GM20000 (cell line): ENCODE data around the gene HAUS7.

Source experiments
- DNase-seq: peaks from one replicate; pipeline ENCODE4 v3.0.0; 2012; ENCODE audit warnings: low spot score
- TF ChIP-seq, protein P1 (sequence below): IDR thresholded peaks from 2 replicates; pipeline ENCODE4 v1.5.1; 2012; ENCODE audit warnings: mild to moderate bottlenecking, control low read depth; ENCODE audit errors: extremely low read depth, missing control alignments

The HAUS7 gene

DNA sequence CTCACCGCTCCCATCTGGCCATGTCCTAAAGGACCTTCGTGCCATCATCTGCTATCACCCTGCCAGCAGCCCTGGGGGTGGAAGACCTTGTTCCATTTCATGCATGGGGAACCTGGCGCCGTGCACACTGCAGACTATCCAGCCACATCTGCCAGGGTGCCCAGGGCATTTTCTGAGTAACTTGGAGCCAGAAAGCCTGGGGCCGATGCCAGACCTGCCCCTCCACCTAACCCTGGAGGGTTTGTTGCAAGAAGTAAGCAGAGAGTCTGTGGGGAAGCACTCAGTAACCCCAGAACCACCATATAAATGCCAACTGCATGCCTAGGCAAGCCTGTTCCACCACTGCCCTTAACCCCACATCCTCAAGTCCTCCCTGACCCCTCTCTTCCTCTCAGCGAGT lies 7.3 kb downstream of the HAUS7 start:
- TF ChIP-seq, protein P1, sequence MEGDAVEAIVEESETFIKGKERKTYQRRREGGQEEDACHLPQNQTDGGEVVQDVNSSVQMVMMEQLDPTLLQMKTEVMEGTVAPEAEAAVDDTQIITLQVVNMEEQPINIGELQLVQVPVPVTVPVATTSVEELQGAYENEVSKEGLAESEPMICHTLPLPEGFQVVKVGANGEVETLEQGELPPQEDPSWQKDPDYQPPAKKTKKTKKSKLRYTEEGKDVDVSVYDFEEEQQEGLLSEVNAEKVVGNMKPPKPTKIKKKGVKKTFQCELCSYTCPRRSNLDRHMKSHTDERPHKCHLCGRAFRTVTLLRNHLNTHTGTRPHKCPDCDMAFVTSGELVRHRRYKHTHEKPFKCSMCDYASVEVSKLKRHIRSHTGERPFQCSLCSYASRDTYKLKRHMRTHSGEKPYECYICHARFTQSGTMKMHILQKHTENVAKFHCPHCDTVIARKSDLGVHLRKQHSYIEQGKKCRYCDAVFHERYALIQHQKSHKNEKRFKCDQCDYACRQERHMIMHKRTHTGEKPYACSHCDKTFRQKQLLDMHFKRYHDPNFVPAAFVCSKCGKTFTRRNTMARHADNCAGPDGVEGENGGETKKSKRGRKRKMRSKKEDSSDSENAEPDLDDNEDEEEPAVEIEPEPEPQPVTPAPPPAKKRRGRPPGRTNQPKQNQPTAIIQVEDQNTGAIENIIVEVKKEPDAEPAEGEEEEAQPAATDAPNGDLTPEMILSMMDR, result no peak
- no peak for DNase-seq

DNA sequence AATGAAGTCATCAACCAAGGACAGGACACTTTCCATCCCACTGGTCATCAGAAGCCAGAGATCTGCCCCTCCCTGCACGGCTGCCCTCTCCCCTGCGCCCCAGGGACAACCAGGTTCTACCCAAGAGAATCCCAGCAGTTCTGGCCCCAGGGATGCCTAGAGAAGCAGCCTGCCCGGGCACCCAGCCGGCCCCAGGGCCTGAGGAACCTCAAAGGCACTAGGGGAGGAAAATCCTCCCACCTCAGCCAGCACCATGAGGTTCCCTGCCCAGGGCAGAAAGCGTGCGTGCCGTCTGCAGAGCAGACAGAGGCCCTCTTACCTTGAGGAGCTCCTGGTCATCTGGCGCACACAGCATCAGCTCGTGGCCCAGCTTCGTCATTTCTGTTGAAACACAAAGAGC lies 8.1 kb downstream of the HAUS7 start:
- TF ChIP-seq, protein P1, result no peak
- no peak for DNase-seq

DNA sequence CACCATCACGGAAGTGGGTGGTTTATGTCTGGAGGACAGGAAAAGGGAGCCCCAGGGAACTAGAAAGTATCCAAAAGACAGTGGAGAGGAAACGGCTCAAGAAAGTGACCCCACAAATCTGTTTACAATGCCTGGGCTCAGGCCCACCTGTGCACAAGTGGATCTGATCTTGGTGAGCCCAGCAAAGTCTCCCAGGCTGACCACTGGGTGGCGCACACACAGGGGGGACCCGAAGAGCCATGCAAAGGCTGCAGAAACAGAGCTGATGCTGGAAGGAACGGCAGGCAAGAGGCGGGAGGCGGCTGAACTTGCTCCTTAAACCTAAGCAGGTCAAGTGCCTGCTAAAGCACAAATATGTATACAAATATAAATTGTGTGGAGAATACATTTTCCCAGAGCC lies 9.6 kb downstream of the HAUS7 start:
- TF ChIP-seq, protein P1, result peak; percentile 74
- DNase-seq, result peak; percentile 69

DNA sequence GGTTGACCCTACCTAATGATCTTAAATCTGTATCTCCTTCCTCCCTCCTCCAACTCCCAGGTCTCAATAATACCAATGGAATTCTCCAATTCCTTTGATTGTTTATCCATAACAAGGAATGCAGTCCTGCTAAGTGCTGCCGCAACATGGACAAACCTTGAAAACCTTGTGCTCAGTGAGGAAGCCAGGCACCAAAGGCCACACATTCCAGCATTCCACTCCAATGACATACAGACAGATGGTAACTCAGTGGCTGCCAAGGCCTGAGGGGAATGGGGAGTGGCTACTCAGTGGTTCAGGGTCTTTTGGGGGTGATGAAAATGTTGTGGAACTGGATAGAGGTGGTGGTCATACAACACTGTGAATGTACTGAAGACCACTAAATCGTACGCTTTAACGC lies 10.4 kb downstream of the HAUS7 start:
- DNase-seq, result no peak
- TF ChIP-seq, protein P1, result no peak

DNA sequence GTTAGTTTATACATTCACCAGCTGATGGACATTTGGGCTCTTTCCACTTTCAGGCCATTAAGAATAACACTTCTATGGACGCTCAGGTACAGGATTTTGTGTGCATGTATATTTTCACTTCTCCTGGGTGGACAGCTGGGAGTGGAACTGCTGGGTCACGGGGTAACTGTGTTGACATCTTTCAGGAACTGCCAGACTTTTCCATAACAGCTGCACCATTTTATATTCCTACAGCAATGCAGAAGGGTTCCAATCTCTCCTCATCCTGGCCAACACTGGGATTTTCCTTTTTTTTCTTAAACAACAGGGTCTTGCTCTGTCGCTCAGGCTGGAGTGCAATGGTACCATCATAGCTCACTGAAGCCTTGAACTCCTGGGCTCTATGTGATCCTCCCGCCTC lies 11.9 kb downstream of the HAUS7 start:
- TF ChIP-seq, protein P1, result no peak
- no peak for DNase-seq

DNA sequence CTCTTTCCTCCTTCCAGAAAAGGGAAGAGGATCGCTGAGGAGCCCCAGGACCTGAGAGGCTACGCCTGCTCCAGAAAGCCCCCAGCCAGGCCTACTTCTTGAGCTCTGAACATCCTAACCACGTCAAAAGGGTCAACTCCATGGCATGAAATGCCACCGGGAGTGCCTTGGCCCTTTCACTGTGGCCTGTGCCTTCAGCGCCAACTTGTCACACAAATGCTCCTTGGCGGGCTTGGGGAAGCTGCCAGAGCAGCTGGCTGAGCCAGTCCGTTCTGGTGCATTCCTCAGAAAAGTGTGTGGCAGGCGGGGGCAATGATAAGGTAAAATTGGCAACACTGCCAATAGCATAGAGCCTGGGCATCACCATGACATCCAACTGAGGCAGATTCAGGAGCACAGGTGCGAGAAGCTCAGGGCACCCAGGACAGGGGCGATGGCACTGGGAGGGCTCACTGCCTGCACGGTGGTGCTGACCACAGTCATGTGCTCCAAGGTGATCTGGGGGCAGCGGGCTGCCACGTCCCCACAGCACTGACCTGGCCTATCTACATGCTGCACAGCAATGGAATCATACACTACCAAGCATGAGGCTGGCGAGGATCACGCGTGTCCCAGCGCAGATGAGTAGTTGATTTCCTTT lies 12.4 kb downstream of the HAUS7 start:
- TF ChIP-seq, protein P1, result no peak

DNA sequence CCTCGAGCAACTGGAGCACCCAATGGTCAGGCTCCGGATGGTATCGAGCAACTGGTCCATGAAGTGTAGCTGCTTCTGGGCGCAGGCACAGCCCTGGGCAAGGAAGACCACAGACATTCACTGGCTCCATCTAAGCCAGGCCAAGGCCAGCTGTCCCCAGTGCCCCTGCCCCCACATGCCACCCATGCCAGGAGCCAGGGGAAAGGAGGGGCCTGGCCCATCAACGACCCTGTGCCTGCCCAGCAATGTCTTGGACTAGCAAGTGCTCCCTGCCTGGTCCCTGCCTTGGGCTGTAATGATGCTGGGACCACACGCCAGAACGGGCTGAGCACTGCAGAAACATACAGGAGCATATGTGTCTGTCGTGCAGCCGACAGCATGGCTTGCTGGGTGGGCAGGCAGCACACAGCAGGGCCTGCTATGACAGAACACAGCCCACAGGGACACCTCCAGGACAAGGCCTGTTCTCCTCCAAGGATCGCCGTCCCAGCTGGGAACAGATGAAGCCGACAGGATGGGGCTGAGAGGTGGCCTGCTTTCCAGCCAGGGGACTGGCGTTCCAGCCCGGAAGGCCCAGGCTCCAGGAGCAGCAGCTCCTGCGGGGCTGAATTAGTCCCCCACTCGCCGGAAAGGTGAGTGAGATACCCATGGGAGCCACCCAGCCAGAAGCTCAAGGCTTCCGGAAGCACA lies 13.1 kb downstream of the HAUS7 start:
- TF ChIP-seq, protein P1, result no peak
- no peak for DNase-seq

More for the DNA sequence above, 12.4 kb downstream of the HAUS7 start:
- no peak for DNase-seq
